IPS-NIHi7 (cell line): ENCODE data around the gene ZNF410.
A peak's percentile ranks its signal among the peaks of the same experiment; 100 is the strongest.
"Not testable (repeated sequence)": the region's sequence is repeated elsewhere in the genome, so short reads cannot be mapped to it uniquely, and the experiment has no call there.

ENCODE experiments used
- DNase-seq: peaks from one replicate; pipeline ENCODE4 v3.0.0; 2012; ENCODE audit warnings: mixed read lengths; ENCODE audit errors: extremely low spot score

ZNF410 gene

DNA sequence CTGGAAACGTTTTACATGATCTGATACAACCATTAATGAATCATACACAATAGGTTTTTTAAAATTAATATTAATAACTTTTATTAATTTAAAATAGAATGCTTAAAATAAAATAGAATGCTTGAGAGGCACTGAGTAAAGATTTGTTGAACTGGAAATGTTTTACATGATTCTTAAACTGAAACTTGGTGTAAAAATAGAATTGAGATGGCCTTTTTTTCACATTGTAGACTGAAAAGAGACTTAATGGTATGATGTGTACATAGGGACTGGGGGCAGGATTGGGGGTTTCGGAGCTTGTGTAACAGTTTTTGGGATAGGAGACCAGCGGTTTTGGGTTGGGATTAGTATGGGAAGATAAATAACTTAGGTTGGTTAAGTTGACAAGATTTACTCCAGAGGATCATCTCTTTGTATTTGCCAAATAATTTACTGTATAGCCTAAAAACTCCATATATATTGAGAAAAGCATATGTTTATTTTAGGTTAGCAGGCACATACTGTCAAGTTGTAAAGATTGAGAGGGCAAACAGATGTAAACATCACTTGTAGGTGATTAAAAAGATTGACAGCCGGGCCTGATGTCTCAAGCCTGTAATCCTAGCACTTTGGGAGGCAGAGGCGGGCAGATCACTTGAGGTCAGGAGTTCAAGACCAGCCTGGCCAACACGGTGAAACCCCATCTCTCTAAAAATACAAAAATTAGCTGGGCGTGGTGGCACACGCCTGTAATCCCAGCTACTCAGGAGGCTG, 2.0 kb upstream of the ZNF410 start:
- no peak for DNase-seq

DNA sequence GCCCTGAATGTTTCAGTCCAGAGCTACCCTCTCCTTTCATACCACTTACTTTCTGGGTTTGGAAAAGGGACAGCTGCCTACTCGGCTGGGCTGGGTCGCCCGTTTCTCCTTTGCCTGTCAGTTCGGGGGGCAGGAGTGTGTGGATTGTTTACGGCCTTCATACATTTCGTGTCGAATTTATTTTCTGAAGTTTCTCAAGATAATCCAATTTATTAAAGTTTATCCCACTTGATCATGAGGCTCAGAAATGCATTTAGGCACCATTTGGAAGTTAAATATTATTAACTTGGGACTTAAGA, 608 bp downstream of the ZNF410 start:
- DNase-seq: peak; percentile 30

DNA sequence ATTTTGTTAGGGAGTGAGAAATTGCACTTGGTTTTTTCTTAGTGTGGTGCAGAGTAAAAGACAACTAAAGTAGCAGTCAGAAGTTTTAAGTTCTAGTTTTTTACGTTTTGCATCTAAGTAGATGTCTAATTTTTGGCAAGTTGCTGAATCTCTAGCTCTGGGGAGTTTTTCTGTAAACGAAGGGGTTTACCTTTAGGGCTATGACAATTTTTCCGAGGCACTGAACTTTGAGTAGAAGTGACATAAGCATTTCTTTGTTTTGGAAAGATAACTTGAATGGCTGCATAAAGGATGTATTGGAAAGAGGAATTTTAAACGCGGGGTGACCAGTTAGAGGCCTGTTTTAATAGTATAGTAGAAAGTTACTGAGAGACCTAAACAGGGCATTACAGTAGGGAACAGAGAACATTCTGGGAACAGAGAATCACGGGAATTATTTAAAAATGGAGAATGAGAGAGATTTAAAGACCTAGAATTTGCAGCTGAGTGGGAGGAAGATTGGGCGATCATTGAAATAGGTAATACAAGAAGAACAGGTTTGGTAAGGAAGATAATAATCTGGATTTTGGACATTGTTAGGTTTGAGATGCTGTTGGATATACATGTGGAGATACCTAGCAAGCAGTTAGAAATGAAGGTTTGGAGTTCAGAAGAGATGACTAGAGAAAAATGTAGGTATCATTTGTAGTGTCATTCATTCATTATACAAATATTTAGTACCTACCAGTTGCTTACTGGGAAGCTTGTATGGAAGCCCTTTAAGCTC, 1.2 kb downstream of the ZNF410 start:
- no peak for DNase-seq

DNA sequence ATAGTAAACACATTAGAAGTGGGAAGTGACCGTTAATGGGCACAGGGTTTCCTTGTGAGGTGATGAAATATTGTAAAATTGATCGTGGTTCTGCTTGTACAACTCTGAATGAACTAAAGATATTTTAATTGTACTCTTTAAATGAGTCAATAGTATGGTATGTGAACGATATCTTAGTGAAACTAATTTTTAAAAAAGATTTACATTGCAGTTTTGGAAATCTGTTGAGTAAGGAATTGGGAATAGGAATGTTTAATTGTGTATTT, 1.7 kb downstream of the ZNF410 start:
- no peak for DNase-seq

DNA sequence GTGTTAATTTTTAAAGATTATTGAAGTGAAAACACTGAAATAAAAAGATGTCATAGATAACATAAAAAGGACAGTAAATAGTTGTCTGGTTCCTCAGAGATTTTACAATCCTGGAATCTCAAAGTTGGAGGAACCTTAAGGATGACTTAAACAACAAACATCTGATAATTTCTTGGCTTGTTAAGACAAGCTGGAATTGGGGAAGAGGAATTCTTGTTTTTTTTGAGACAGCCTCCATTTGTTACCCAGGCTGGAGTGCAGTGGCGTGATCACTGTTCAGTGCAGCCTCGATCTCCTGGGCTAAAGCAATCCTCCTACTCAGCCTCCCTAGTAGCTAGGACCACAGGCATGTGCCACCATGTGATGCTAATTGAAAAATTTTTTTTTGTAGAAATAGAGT, 2.3 kb downstream of the ZNF410 start:
- no peak for DNase-seq

DNA sequence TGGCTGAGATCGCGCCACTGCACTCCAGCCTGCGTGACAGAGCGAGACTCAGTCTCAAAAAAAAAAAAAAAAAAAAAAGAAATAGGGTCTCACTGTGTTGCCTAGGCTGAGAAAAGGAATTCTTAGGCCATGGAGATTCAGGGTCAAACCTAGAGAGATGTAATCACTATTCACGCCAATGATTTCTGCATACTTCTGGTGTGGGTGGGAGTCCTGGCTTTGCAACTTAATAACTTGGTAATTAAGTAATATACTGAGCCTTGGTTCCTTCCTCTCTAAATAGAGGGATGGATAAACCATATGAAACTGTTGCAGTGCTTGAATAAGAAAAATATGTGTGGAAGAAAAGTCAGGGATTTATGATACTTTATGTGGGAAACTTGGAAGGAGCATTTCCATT, 2.7 kb downstream of the ZNF410 start:
- DNase-seq: no peak

DNA sequence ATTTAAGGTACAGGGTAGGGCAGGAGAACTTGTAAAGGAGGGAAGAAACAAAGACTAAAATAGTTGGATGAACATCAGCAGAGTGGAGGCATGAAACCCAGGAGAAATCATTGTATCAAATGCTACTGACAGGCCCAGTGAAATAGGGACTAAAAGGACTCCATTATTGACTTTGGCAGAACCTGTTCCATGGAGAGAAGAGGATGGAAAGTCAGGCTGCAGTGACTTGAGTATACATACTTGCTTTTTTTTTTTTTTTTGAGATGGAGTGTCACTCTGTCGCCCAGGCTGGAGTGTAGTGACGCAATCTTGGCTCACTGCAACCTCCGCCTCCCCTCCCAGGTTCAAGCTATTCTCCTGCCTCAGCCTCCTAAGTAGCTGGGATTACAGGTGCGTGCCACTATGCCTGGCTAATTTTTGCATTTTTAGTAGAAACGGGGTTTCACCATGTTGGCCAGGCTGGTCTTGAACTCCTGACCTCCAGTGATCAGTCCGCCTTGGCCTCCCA, 7.6 kb downstream of the ZNF410 start:
- not testable (repeated sequence) for DNase-seq

DNA sequence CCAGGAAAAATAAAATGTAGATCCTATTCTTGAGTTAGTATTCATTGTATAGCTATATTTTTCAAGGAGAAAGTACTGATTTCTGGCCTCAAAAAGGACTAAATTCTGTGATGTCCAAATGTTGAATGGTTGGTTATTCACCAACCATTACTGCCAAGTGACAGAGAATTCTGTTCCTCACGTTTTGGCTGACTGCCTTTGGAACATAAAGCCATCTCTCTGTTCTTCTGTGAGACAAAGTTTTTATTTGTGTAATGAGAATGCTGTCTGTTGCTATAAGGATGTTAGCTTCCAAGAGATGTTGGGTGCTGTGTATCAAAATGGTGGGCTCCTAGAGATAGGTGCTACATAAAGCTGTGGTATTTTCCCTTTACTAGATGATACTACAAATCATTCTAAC, 9.3 kb downstream of the ZNF410 start:
- no peak for DNase-seq

DNA sequence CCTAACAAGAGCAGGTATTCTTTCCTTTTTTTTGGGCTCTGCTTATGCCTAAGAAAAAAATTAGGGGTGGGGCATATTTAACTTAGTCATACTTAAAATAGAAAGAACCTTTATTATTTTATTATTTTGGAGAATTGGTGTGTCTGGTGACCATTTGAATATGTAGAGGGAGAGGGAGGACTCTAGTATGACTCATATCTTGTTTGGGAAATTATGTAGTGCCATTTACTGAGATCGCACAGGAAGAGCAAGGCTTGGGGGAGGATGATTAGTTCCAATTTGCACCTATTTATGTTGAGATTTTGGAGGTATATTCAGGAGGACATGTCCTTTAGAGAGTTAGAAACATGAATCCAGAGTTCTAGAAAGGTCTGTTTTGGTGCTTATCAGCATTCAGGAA, 9.9 kb downstream of the ZNF410 start:
- no peak for DNase-seq

DNA sequence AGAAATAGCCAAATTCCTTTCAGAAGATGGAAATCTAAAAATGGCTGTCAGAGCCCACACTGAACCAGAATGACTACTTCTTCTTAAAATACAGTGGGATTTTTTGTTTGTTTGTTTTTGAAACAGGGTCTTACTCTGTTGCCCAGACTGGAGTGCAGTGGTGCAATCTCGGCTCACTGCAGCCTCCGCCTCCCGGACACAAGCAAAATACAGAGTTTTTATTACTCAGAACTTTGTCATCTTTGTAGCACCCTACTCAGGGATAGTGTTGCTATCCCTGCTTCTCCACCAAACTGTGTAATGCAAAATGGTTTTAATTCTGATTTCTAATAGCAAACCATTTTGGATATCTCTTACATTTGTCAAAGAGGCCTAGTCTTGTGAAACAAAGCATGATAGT, 16.4 kb downstream of the ZNF410 start:
- no peak for DNase-seq

DNA sequence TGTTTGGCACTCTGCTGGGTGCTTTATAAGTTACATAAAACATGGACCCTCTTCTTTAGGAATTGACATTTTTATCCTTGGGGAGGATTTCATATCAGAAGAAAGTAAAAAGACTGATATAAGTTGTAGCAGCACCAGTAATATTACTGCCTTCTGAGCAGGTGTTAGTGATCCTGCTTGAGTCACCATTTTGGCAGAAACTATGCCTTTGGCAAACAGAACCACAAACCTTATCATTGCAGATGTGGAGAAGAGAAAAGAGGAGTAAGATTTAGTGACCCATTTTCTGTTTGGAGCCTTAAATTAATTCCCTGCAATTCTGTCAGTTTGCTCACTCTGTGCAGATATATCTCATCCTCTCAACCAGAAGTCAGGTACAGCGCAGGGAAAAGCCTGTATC, 23.0 kb downstream of the ZNF410 start:
- DNase-seq: no peak

DNA sequence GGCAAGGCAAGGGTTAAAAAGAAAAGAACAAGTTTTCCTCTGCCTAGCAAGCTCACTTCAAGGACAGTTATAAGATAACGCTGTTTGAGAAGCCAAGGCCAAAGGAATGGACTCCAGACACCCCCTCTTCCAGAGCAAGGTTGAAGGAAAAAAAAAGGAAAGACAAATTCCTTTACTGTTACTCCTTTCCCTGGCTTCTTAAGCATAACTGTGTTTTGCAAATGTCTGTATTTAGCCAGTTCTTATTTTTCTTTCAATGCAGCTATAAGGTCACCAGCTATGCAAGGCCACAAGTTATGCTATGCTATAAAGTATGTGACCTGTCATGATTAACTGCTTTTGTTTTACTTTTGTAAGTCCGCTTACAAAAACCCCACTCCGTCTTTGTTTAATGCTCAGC, 26.6 kb downstream of the ZNF410 start:
- DNase-seq: no peak

DNA sequence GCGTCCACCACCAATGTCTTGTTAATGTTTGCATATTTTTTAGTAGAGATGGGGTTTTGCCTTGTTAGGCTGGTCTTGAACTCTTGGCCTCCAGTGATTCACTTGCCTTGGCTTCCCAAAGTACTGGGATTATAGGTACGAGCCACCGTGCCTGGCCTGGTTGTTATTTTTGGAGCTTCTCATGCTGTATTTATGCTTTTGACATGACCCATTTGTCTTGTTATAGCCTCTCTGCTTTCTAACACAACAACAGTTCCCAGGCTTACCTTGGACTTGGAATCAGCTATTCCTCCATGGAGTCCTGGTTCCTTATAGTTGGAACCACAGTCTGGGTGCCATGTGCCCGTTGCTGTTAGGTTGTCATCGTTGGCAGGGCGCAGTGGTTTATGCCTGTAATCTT, 29.7 kb downstream of the ZNF410 start:
- DNase-seq: no peak

DNA sequence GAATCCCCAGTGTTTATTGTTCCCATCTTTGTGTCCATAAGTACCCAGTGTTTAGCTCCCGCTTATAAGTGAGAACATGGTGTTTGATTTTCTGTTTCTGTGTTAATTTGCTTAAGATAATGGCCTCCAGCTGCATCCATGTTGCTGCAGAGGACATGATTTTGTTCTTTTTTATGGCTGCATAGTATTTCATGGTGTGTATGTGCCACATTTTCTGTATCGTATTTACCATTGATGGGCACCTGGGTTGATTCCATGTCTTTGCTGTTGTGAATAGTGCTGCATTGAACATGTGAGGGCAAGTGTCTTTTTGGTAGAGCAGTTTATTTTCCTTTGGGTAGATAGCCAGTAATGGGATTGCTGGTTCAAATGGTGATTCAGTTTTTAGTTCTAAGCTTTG, 32.8 kb downstream of the ZNF410 start:
- not testable (repeated sequence) for DNase-seq

DNA sequence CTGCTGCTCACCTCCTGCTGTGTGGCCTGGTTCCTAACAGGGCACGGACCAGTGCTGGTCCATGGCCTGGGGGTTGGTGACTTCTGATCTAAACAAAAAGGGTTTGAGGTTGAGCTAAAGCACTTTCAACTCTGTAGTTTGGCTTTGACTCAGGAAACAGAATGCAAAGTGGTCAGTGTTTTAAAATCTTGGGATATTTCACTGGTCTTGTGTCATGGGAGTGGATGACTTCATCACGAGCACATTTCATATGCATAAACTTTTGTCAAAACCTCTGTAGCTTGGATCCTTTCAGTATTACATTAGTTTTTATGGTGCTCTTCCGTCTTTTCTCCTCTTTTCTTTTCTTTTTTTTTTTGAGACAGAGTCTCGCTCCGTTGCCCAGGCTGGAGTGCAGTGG, 37.7 kb downstream of the ZNF410 start:
- no peak for DNase-seq

DNA sequence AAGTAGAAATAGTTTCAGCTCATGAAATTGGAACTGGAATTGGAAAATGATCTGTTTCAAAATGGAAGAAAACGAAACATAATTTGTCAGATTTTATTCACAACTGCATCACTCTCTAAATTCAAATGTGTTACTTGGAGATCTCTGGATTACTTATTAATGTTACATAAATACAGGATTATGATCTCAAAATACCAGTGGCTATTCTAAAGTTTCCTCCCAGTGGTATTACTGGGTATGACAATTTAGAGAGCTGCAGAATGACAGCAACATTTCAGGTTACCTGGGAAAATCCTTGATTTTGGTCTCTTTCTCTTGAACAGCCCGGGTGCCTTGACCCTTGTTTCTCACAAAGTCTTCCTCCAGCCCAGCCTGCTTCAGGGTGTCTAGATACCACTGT, 49.0 kb downstream of the ZNF410 start:
- DNase-seq: peak; percentile 33

DNA sequence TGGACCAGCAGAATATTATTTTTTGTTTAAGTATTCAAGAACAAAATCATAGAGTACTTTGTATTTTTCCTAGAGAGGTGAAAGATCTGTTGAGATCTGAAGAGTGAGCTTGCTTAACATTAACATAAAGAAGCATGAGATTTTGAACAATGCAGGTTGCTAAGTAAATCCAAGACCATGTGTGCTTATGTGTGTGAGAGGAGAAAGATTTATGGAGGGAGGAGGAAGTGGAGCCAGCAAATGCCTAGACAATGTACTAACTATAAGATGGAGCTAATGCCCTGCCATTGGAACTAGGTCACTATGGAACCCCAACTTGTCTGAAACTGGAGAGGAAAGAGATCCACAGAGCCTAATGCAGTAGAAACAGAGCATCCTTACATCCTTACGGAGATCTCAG, 49.9 kb downstream of the ZNF410 start:
- no peak for DNase-seq

DNA sequence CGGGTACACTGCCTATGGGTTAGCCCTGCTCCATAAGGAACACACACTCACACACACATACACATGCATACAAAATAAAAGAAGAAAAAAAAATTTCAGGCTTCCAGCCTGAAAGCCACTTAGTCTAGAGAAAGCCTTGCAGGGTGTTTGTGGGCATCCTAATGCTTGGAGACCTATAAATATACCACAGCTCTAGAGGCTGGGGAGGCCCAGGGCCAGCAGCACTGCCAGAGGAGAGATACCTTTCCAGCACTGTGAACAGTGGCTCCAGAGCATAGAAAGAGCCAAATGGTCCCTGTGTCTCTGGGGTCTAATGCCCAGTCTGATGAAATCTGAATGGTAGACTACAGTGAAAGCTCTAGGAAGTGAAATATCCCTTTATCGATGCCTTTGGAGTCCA, 50.4 kb downstream of the ZNF410 start:
- DNase-seq: no peak

DNA sequence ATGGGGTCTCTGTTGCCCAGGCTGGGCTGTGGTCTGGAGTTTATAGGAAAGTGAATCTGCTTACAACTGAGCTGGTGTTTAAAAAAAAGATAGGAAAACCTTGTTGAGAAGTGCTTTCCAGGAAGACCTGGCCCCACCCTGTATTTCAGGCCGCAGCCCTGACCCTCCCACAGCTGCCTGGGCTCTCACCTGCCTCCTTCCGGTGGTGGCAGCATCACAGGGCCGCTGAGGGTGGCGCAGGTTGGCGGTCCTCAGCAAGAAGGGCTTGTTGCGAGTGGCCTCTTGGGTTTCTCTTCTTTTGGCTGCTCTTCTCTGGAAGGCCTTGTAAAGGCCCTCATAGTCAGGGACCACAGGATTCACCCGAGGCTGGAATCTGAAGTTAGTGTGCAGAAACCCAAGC, 55.5 kb downstream of the ZNF410 start:
- DNase-seq: no peak

DNA sequence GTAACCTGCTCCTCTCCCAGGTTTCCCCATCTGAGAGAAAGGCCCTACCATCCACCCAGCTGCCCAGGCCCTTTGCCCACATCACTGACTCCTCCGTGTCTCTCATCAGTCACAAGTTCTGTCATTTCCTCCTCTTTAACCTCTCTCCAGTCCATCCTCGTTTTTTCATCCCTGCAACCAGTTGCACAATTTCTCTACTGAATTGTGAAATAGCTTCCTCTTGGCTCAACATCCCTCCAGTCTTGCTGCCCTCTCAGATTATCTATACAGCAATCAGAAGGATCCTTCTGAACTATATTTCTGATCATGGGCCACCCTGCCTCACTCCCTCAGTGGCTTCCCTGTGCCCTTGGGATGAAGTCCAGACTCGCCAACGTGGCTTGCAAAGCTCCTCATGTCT, 56.4 kb downstream of the ZNF410 start:
- DNase-seq: no peak

DNA sequence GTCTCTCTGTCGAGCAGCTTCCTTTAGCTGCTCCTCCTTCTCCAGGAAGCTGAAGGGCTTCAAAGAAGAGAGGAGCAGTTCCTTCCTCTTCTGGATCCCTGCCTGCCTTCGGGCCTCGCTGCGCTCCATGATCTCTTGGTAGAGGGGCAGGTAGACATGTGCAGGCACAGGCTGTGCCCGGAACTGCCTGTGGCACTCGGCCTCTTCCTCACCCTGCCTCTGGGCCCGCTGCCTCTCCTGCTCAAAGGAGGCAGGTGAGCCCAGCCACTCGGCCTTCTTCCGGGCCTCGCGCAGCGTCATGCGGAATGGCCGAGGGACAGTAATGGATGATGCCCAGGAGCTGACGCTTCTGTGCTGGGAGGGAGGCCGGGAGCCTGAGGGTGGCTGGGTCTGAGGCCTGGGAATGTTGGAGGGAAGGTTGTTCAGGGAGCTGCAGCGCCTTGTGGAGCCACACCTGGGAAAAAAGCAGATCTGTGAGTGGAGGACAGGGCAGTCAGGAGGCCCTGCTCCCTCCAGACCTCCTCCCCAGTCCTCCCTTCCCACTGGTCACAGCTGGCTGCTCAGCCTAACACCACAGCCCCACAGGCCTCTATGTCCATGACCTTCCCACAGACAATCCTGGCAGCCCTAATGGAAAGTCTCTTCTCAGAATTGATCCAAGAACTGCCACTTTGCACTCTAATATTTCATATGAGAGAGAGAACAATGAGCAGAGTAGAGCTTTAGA, 57.9 kb downstream of the ZNF410 start:
- DNase-seq: no peak

DNA sequence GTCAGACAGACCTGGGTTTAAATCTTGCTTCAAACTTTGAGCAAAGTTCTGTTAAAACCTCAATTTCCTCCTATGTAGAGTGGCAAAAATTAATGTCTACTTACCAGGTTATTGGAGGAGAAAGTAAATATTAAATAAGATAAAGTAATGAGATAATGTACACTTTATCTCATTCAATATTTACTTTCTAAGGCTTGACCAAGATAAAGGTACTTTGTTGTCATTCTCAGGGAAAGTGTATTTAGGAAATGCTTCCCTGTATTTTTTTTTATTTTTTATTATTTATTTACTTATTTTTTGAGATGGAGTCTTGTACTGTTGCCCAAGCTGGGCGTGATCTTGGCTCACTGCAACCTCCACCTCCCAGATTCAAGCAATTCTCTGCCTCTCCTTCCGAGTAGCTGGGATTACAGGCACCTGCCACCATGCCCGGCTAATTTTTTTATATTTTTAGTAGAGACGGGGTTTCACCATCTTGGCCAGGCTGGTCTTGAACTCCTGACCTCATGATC, 58.6 kb downstream of the ZNF410 start:
- DNase-seq: no peak
